Thymus (tissue), 11 donors: ENCODE data around the gene WAS. TPM values are rescaled to one million over a fixed set of nuclear protein-coding genes. Genes with fewer than 3 reads are reported as not detected.
"Not testable (repeated sequence)": the region's sequence is repeated elsewhere in the genome, so short reads cannot be mapped to it uniquely, and the experiment has no call there.

ENCODE experiments used
- DNase-seq, 9 donors: peaks; one replicate each; pipeline ENCODE4 v3.0.0-alpha.2; 2013; ENCODE audit warnings: low spot score in 9 of 9, low read depth in 6 of 9, missing footprints in 1 of 9
- H3K27ac ChIP-seq, 2 donors: one replicate each; pipeline ENCODE4 v1.5.1; 2013; ENCODE audit warnings: control low read depth in 1 of 2, low read depth in 1 of 2, low read length in 1 of 2, mild to moderate bottlenecking in 1 of 2, moderate library complexity in 1 of 2
- H3K27me3 ChIP-seq, 2 donors: one replicate each; pipeline ENCODE4 v1.5.1; 2013; ENCODE audit warnings: low read length in 1 of 2; ENCODE audit not compliant: control insufficient read depth in 2 of 2, insufficient read depth in 1 of 2
- H3K36me3 ChIP-seq, 2 donors: one replicate each; pipeline ENCODE4 v1.5.1; 2013; ENCODE audit warnings: low read length in 1 of 2, mild to moderate bottlenecking in 1 of 2, moderate library complexity in 1 of 2; ENCODE audit not compliant: control insufficient read depth in 2 of 2, insufficient read depth in 2 of 2
- H3K4me1 ChIP-seq, 2 donors: one replicate each; pipeline ENCODE4 v1.5.1; 2013; ENCODE audit warnings: low read length in 2 of 2; ENCODE audit not compliant: control insufficient read depth in 2 of 2, insufficient read depth in 2 of 2
- H3K4me3 ChIP-seq, 2 donors: one replicate each; pipeline ENCODE4 v1.5.1; 2013; ENCODE audit warnings: low read length in 2 of 2, control low read depth in 1 of 2, mild to moderate bottlenecking in 1 of 2
- H3K9me3 ChIP-seq, 2 donors: one replicate each; pipeline ENCODE4 v1.5.1; 2013; ENCODE audit warnings: low read length in 1 of 2, mild to moderate bottlenecking in 1 of 2; ENCODE audit not compliant: control insufficient read depth in 2 of 2, insufficient read depth in 1 of 2
- WGBS: extraction: QIAGEN DNeasy Blood & Tissue Kit; methylation state at CpG from one replicate; pipeline ENCODE4 v1.1.7; 2013; 5-methylcytosine and 5-hydroxymethylcytosine counted together
- polyA plus RNA-seq: library from polyadenylated mRNA; stranded (reverse); fragments of 200-250 nt; gene quantifications from one replicate; pipeline ENCODE4 v1.2.3, GENCODE V29; 2013
- total RNA-seq: library from RNA; stranded (reverse); fragments of 120-200 nt; gene quantifications from one replicate; pipeline ENCODE4 v1.2.4, GENCODE V29; 2013
- donor health status: healthy.

Gene WAS
- total and polyA plus RNA-seq, 2 donors: 34.7 to 40.1 TPM

GRCh38 chrX:48659686-48660085 lies 23.9 kb upstream of the WAS start:
- not testable (repeated sequence) for H3K27me3 ChIP-seq, H3K4me1 ChIP-seq, H3K4me3 ChIP-seq, H3K36me3 ChIP-seq, DNase-seq, H3K27ac ChIP-seq, H3K9me3 ChIP-seq
- WGBS: 98% methylated on average over 31 of the region's 34 CpGs

DNA sequence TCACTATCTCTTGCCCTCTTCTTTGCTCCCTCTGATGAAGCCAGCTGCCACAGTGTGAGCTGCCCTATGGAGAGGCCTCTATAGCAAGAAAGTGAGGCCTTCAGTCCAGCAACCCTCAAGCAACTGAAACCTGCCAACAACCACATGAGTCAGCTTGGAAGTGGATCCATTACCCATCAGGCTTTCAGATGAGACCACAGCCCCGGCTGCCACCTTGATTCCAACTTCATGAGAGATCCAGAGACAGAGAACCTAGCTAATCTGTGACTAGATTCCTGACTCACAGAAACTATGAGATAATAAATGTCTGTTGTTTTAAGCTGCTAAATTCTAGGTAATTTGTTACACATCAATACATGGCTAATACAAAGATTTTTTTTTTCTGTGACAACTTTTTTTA lies 20.4 kb upstream of the WAS start:
- DNase-seq: no peak
- Histone ChIP-seq H3K27ac (no peak overlapping the region), H3K36me3 (no peaks in the 10 kb centered on the region), H3K9me3 (no peaks in the 10 kb centered on the region), H3K4me1 (no peaks in the 10 kb centered on the region), H3K27me3 (no peaks in the 10 kb centered on the region), H3K4me3 (no peak overlapping the region)
- 93% methylated on average over 1 of the region's 1 CpG for WGBS

DNA sequence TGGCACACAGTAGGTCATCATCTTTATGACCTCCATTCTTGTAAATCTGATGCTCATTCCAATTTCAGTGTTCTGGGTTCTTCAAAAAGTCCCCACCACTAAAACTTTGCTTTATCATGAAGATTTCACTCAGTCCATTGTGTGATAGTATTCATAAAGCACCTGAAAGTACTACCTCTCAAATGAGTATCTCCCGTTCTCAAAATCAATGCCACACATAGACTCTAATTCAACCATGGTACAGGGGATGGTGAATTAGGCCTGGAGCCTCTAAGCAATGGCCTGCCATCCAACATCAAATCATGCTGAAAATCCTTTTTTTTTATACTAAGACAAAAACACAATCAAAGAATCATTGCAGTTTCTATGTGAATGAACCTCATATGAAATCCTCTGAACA lies 19.4 kb upstream of the WAS start:
- DNase-seq: no peak
- WGBS: 100% methylated on average over 1 of the region's 1 CpG

GRCh38 chrX:48665991-48666390 lies 17.6 kb upstream of the WAS start:
- Histone ChIP-seq H3K27me3 (no peaks in the 10 kb centered on the region), H3K4me3 (no peak overlapping the region), H3K36me3 (no peaks in the 10 kb centered on the region), H3K27ac (no peak overlapping the region), H3K9me3 (no peaks in the 10 kb centered on the region), H3K4me1 (no peaks in the 10 kb centered on the region)
- DNase-seq: no peak
- WGBS: 97% methylated on average over 2 of the region's 2 CpGs

More for the DNA sequence above, 19.4 kb upstream of the WAS start:
- Histone ChIP-seq H3K27me3 (no peaks in the 10 kb centered on the region), H3K4me1 (no peaks in the 10 kb centered on the region), H3K36me3 (no peaks in the 10 kb centered on the region), H3K4me3 (no peak overlapping the region), H3K27ac (no peak overlapping the region), H3K9me3 (no peaks in the 10 kb centered on the region)

GRCh38 chrX:48666649-48667048 lies 16.9 kb upstream of the WAS start:
- Histone ChIP-seq H3K27ac (no peak overlapping the region), H3K4me3 (no peak overlapping the region), H3K4me1 (no peaks in the 10 kb centered on the region), H3K36me3 (no peaks in the 10 kb centered on the region), H3K9me3 (no peaks in the 10 kb centered on the region), H3K27me3 (no peaks in the 10 kb centered on the region)
- WGBS: 100% methylated on average over 4 of the region's 4 CpGs
- no peak for DNase-seq

- no peak for DNase-seq
Measured at GRCh38 chrX:48667509-48667908, 16.1 kb upstream of the WAS start.

DNA sequence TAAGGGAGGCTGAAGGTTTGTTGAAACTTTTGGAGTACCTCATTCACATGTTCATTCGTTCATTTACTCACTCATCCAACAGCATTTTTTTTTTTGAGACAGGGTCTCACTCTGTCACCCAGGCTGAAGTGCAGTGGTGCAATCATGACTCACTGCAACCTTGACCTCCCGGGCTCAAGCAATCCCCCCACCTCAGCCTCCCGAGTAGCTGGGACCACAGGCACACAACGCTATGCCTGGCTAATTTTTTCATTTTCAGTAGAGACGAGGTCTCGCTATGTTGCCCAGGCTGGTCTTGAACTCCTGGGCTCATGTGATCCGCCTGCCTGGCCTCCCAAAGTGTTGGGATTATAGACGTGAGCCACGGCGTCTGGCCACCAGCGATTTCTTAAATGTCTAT lies 15.4 kb upstream of the WAS start:
- H3K36me3 ChIP-seq, H3K4me1 ChIP-seq, H3K4me3 ChIP-seq, H3K27me3 ChIP-seq, H3K9me3 ChIP-seq, DNase-seq, H3K27ac ChIP-seq: not testable (repeated sequence)
- WGBS: 95% methylated on average over 11 of the region's 11 CpGs

More at GRCh38 chrX:48667509-48667908, 16.1 kb upstream of the WAS start:
- Histone ChIP-seq H3K4me1 (no peaks in the 10 kb centered on the region), H3K4me3 (no peak overlapping the region), H3K27me3 (no peaks in the 10 kb centered on the region), H3K27ac (no peak overlapping the region), H3K36me3 (no peaks in the 10 kb centered on the region), H3K9me3 (no peaks in the 10 kb centered on the region)
- WGBS: 87% methylated on average over 4 of the region's 4 CpGs

GRCh38 chrX:48676106-48676892 lies 7.3 kb upstream of the WAS start:
- Histone ChIP-seq H3K9me3 (peaks cover 0 to 5% of the 10 kb centered on the region in 2 donors), H3K27me3 (no peaks in the 10 kb centered on the region), H3K4me3 (peak overlapping the region; percentile 69 to 76), H3K27ac (peak overlapping the region; percentile 81 to 82), H3K36me3 (no peaks in the 10 kb centered on the region), H3K4me1 (peaks cover 7 to 9% of the 10 kb centered on the region in 2 donors)
- peak in 8 of 9 donors; percentile 54 to 92 (median 78) for DNase-seq
- under 1% methylated on average over 63 of the region's 67 CpGs for WGBS

DNA sequence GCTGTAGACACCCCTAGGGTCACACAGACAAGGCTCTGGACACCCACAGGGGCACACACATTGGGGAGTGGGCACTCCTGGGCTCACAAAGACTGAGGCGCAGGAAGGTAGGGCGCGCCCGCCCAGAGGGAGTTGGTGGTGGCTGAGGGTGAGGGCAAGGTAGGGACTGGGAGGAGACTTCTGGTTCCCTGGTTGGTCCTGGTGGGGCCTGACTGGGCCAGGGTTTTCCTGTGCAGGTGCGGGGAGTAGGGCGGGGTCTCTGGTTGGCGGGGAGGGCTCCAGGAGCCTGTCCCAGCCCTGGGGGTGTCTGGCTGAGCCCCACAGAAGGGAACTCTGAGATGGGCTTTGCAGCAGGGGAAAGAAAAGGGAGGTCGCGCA lies 6.7 kb upstream of the WAS start:
- 2% methylated on average over 9 of the region's 9 CpGs for WGBS
- peaks cover 7 to 9% of the 10 kb centered on the region in 2 donors for H3K4me1 ChIP-seq
- H3K36me3 ChIP-seq: no peaks in the 10 kb centered on the region

More for the DNA sequence above, 6.7 kb upstream of the WAS start:
- H3K9me3 ChIP-seq: peaks cover 0 to 5% of the 10 kb centered on the region in 2 donors
- H3K4me3 ChIP-seq: peak overlapping the region; percentile 69 to 76
- peak in 1 of 9 donors; percentile 40 for DNase-seq
- H3K27me3 ChIP-seq: no peaks in the 10 kb centered on the region
- H3K27ac ChIP-seq: peak overlapping the region; percentile 54 to 80
